Bronchial epithelial cell (primary cell): ENCODE data around the gene ARL17A. TPM values are rescaled to one million over a fixed set of nuclear protein-coding genes. Genes with fewer than 3 reads are reported as not detected.
"Not testable (repeated sequence)": the region's sequence is repeated elsewhere in the genome, so short reads cannot be mapped to it uniquely, and the experiment has no call there.

Experiments
- DNase-seq: peaks from one replicate; pipeline ENCODE4 v3.0.0-alpha.2; 2010; ENCODE audit warnings: low read depth
- FAIRE-seq: peaks from 2 replicates; lab custom pipeline; 2011; peaks lifted over from hg19 to GRCh38; lab: Jason Lieb, UNC
- H3K27me3 ChIP-seq: 2 replicates; pipeline ENCODE4 v1.5.1; 2011; ENCODE audit warnings: low read length; ENCODE audit not compliant: control insufficient read depth, insufficient read depth
- H3K36me3 ChIP-seq: 2 replicates; pipeline ENCODE4 v1.5.1; 2011; ENCODE audit warnings: low read length; ENCODE audit not compliant: control insufficient read depth, insufficient read depth
- H3K4me3 ChIP-seq: 2 replicates; pipeline ENCODE4 v1.5.1; 2011; ENCODE audit warnings: mild to moderate bottlenecking, low read depth, low read length, control low read depth
- total RNA-seq: library from RNA; depleted of rRNA; stranded (reverse); fragments of >200 nt; gene quantifications from 2 replicates; pipeline ENCODE4 v1.2.1, GENCODE V29; 2014

ARL17A gene
- total RNA-seq, 1 donor from 2014 or later = 2.9 TPM

GRCh38 chr17:46481310-46481709, 98.2 kb downstream of the ARL17A start:
- not testable (repeated sequence) for H3K27me3 ChIP-seq, H3K36me3 ChIP-seq, FAIRE-seq, H3K4me3 ChIP-seq, DNase-seq

- not testable (repeated sequence) for H3K4me3 ChIP-seq, DNase-seq, H3K27me3 ChIP-seq, FAIRE-seq, H3K36me3 ChIP-seq
Observed at GRCh38 chr17:46478823-46479222, 100.7 kb downstream of the ARL17A start.

GRCh38 chr17:46475583-46475982, 103.9 kb downstream of the ARL17A start:
- DNase-seq, H3K36me3 ChIP-seq, FAIRE-seq, H3K27me3 ChIP-seq, H3K4me3 ChIP-seq: not testable (repeated sequence)

GRCh38 chr17:46474489-46474888, 105.0 kb downstream of the ARL17A start:
- not testable (repeated sequence) for H3K4me3 ChIP-seq, H3K27me3 ChIP-seq, FAIRE-seq, DNase-seq, H3K36me3 ChIP-seq

GRCh38 chr17:46467618-46468017, 111.9 kb downstream of the ARL17A start:
- DNase-seq, H3K4me3 ChIP-seq, H3K27me3 ChIP-seq, H3K36me3 ChIP-seq: not testable (repeated sequence)
- FAIRE-seq = peak; percentile 64

Other genes with a start within 250 kb of the ARL17A start
- gene ARL17B, start 217.9 kb downstream of the ARL17A start, total RNA-seq = 1.5 and 2.1 TPM in 2 replicates
- gene LRRC37A2, start 67.2 kb downstream of the ARL17A start, total RNA-seq = 3.2 and 3.7 TPM in 2 replicates
- 21.9 and 32.0 TPM in 2 replicates for gene NSF, start 11.0 kb upstream of the ARL17A start, total RNA-seq
- 0.79 and 1.0 TPM in 2 replicates for gene WNT3, start 239.0 kb upstream of the ARL17A start, total RNA-seq